ENCODE results near the gene LANCL2. TPM values are rescaled to one million over a fixed set of nuclear protein-coding genes. Genes with fewer than 3 reads are reported as not detected.

The LANCL2 gene
- total and polyA plus RNA-seq, 2 experiments from 2014 or later: 11.7 to 13.8 TPM

DNA sequence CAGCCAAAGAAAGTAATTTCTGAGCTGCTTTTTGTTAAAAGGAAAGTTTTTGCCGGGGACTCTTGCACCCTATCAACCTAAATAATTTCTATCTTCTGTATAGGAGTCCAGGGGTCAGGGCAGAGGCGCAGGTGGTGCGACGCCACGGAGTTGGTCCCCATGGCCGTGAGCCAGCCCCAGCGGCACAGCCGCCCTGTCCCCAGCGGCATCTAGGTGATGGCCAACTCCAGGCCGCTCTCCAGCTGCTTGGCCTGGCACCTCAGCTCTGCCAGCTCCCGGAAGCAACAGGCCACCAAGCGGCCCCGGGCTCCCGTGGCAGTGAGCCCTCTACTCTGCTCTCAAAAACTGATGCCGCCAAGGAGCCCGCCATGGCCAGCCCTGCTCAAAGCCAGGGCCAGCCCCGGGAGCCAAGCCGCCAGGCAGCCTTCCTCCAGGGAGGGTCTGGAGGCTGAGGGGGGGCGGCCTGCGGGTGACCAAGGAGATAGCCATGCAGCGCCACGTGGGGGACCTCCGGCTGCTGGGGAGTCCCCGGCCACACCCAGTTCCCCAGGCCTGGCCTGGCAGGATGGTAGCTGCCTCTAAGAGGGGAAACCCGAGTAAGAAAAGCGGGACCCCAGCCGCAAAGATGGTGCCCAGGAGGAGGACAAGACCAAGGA, 22.8 kb upstream of the LANCL2 start:
- Histone ChIP-seq H3K9me3 (ENCODE audit: low read depth) (no peaks in the 10 kb centered on the region), H3K9me2 (ENCODE audit: insufficient read depth) (no peaks in the 10 kb centered on the region), H3K4me1 (ENCODE audit: insufficient read depth) (no peaks in the 10 kb centered on the region), H3K4me3 (no peak overlapping the region), H3K27me3 (replicated peaks; ENCODE audit: insufficient read depth) (peaks cover 7% of the 10 kb centered on the region; the same call in 1 of the 2 replicates), H2AFZ (no peak overlapping the region), H3K79me2 (ENCODE audit: insufficient read depth) (no peaks in the 10 kb centered on the region), H3K4me2 (ENCODE audit: unreplicated experiment) (no peak overlapping the region), H4K20me1 (ENCODE audit: insufficient read depth) (no peaks in the 10 kb centered on the region), H3K36me3 (ENCODE audit: low read depth) (no peaks in the 10 kb centered on the region), H3K27ac (no peak overlapping the region), H3F3A (ENCODE audit: insufficient read depth) (no peaks in the 10 kb centered on the region), H3K9ac (no peak overlapping the region)
- no peak for DNase-seq
- in situ Hi-C loops (cut with MboI): no loop called here
- WGBS, 2 experiments (ENCODE audit: low coverage in 1 of 2, low lambda C conversion rate in 2 of 2, missing lambda C conversion rate in 2 of 2): 86 to 94% methylated on average over 16 to 25 of the region's 27 CpGs
- TF ChIP-seq EZH2phosphoT487 (IDR thresholded peaks at IDR 0.05; ENCODE audit: insufficient read depth, low read depth) (no peak), EZH2 (IDR thresholded peaks at IDR 0.05; ENCODE audit: insufficient read depth, poor library complexity, severe bottlenecking) (no peak)

GRCh38 chr7:55343002-55343781, 21.9 kb upstream of the LANCL2 start:
- no peaks in the 10 kb centered on the region for H3K9me2 ChIP-seq (ENCODE audit: insufficient read depth)
- no peak overlapping the region for H3K27ac ChIP-seq
- H3K9ac ChIP-seq: no peak overlapping the region
- no peaks in the 10 kb centered on the region for H3K79me2 ChIP-seq (ENCODE audit: insufficient read depth)
- no peak for DNase-seq
- WGBS, 2 experiments (ENCODE audit: low coverage in 1 of 2, low lambda C conversion rate in 2 of 2, missing lambda C conversion rate in 2 of 2): 88 to 94% methylated on average over 39 to 42 of the region's 42 CpGs
- H3K4me3 ChIP-seq: no peak overlapping the region
- no peak overlapping the region for H2AFZ ChIP-seq
- H3K36me3 ChIP-seq (ENCODE audit: low read depth): no peaks in the 10 kb centered on the region
- H4K20me1 ChIP-seq (ENCODE audit: insufficient read depth): no peaks in the 10 kb centered on the region
- H3K4me1 ChIP-seq (ENCODE audit: insufficient read depth): peaks cover 3% of the 10 kb centered on the region; the same call in 1 of the 2 replicates
- in situ Hi-C loops (cut with MboI): no loop called here
- TF ChIP-seq EZH2 (IDR thresholded peaks at IDR 0.05; ENCODE audit: insufficient read depth, poor library complexity, severe bottlenecking) (no peak), EZH2phosphoT487 (IDR thresholded peaks at IDR 0.05; ENCODE audit: insufficient read depth, low read depth) (no peak)
- no peaks in the 10 kb centered on the region for H3K27me3 ChIP-seq (replicated peaks; ENCODE audit: insufficient read depth)
- H3F3A ChIP-seq (ENCODE audit: insufficient read depth): no peaks in the 10 kb centered on the region
- no peak overlapping the region for H3K4me2 ChIP-seq (ENCODE audit: unreplicated experiment)
- no peaks in the 10 kb centered on the region for H3K9me3 ChIP-seq (ENCODE audit: low read depth)

DNA sequence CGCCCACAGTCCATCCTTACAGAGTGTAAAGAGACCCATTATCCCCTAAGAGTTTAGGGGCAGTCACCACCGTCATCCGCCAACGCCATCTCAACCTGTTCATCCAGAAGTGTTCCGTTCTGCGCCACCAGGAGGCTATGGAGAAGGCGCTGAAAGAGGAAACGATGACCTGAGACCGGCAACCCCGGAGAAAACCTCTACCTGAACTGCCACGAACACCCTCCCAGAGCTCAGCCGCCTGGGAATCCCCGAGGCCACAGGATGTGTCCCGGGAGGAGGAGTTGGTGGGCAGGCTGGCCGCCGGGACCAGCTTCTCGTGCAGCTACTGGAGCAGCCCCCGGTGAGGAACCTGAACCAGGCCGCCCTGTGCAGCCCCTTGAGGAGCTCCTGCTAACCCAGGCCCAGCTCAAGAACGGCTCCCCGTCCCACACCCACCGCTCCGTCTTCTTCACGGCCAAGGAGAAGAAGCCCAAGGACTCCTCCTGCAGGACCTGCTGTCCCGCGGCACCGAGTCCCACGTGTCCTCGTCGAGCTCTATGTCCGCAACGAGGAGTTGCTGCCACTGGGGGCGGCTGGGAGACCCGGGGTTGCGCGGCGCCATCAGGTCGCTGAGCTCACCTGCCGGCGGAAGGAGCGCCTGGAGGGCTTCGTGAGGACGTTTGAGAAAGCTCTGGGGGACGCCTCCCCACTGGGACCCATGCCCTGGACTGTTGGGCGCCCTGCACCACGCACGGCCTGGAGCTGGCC, 21.1 kb upstream of the LANCL2 start:
- in situ Hi-C loops (cut with MboI): no loop called here
- 86 to 90% methylated on average over 40 to 44 of the region's 47 CpGs for whole genome bisulfite sequencing, 2 experiments (ENCODE audit: low coverage in 1 of 2, low lambda C conversion rate in 2 of 2, missing lambda C conversion rate in 2 of 2)
- TF ChIP-seq EZH2phosphoT487 (IDR thresholded peaks at IDR 0.05; ENCODE audit: insufficient read depth, low read depth) (no peak), EZH2 (IDR thresholded peaks at IDR 0.05; ENCODE audit: insufficient read depth, poor library complexity, severe bottlenecking) (no peak)

GRCh38 chr7:55344840-55345239, 20.3 kb upstream of the LANCL2 start:
- H3F3A ChIP-seq (ENCODE audit: insufficient read depth): no peaks in the 10 kb centered on the region
- H2AFZ ChIP-seq: peak overlapping the region; percentile 60
- no peak overlapping the region for H3K4me3 ChIP-seq
- peak; percentile 35 for DNase-seq
- H3K27ac ChIP-seq: no peak overlapping the region
- no peaks in the 10 kb centered on the region for H4K20me1 ChIP-seq (ENCODE audit: insufficient read depth)
- no peaks in the 10 kb centered on the region for H3K36me3 ChIP-seq (ENCODE audit: low read depth)
- no peaks in the 10 kb centered on the region for H3K27me3 ChIP-seq (replicated peaks; ENCODE audit: insufficient read depth)
- H3K4me2 ChIP-seq (ENCODE audit: unreplicated experiment): no peak overlapping the region
- H3K9me3 ChIP-seq (ENCODE audit: low read depth): no peaks in the 10 kb centered on the region
- no peaks in the 10 kb centered on the region for H3K79me2 ChIP-seq (ENCODE audit: insufficient read depth)
- WGBS, 2 experiments (ENCODE audit: low coverage in 1 of 2, low lambda C conversion rate in 2 of 2, missing lambda C conversion rate in 2 of 2): 22 to 28% methylated on average over 26 to 43 of the region's 46 CpGs
- no peaks in the 10 kb centered on the region for H3K9me2 ChIP-seq (ENCODE audit: insufficient read depth)
- H3K9ac ChIP-seq: no peak overlapping the region
- H3K4me1 ChIP-seq (ENCODE audit: insufficient read depth): peaks cover 11% of the 10 kb centered on the region
- TF ChIP-seq EZH2phosphoT487 (IDR thresholded peaks at IDR 0.05; ENCODE audit: insufficient read depth, low read depth) (no peak), EZH2 (IDR thresholded peaks at IDR 0.05; ENCODE audit: insufficient read depth, poor library complexity, severe bottlenecking) (no peak)
- in situ Hi-C loops (cut with MboI): no loop called here

More for the DNA sequence above, 21.1 kb upstream of the LANCL2 start:
- peaks cover 11% of the 10 kb centered on the region for H3K4me1 ChIP-seq (ENCODE audit: insufficient read depth)
- no peak overlapping the region for H3K4me2 ChIP-seq (ENCODE audit: unreplicated experiment)
- no peaks in the 10 kb centered on the region for H4K20me1 ChIP-seq (ENCODE audit: insufficient read depth)
- no peak overlapping the region for H2AFZ ChIP-seq
- H3K4me3 ChIP-seq: no peak overlapping the region
- no peaks in the 10 kb centered on the region for H3K36me3 ChIP-seq (ENCODE audit: low read depth)
- no peak for DNase-seq
- no peaks in the 10 kb centered on the region for H3K79me2 ChIP-seq (ENCODE audit: insufficient read depth)
- no peaks in the 10 kb centered on the region for H3K27me3 ChIP-seq (replicated peaks; ENCODE audit: insufficient read depth)
- H3F3A ChIP-seq (ENCODE audit: insufficient read depth): no peaks in the 10 kb centered on the region
- no peak overlapping the region for H3K9ac ChIP-seq
- no peaks in the 10 kb centered on the region for H3K9me2 ChIP-seq (ENCODE audit: insufficient read depth)
- no peaks in the 10 kb centered on the region for H3K9me3 ChIP-seq (ENCODE audit: low read depth)
- no peak overlapping the region for H3K27ac ChIP-seq

Measured in GM23248 (cell line).